GM23338 (cell line): ENCODE results near the gene DIP2C. TPM values are rescaled to one million over a fixed set of nuclear protein-coding genes. Genes with fewer than 3 reads are reported as not detected.

Experiments
- ATAC-seq: fragments of 200-7000 bp; cut with Tn5 transposase; 3 replicates; pipeline ENCODE4 v1.9.1; 2020
- DNase-seq: peaks from one replicate; pipeline ENCODE4 v3.0.0-alpha.2; 2015; ENCODE audit warnings: low spot score
- H2AFZ ChIP-seq: fragments of 200-600 bp; sonication (generic); 2 replicates; pipeline ENCODE4 v1.8.0; 2016; ENCODE audit warnings: antibody characterized with exemption, mild to moderate bottlenecking, moderate library complexity
- H3F3A ChIP-seq: fragments of 200-600 bp; sonication (generic); replicated peaks from 2 replicates; pipeline ENCODE4 v1.8.0; 2017; ENCODE audit warnings: antibody characterized with exemption, mixed run types, low read depth
- H3K27ac ChIP-seq: fragments of 200-600 bp; sonication (generic); 2 replicates; pipeline ENCODE4 v1.6.1; 2016; ENCODE audit warnings: low read depth
- H3K27me3 ChIP-seq: fragments of 200-600 bp; sonication (generic); 2 replicates; pipeline ENCODE4 v1.8.0; 2016; ENCODE audit warnings: mild to moderate bottlenecking, mixed run types, moderate library complexity; ENCODE audit not compliant: insufficient read depth
- H3K36me3 ChIP-seq: fragments of 200-600 bp; sonication (generic); 2 replicates; pipeline ENCODE4 v1.8.0; 2016; ENCODE audit warnings: mild to moderate bottlenecking; ENCODE audit not compliant: insufficient read depth
- H3K4me1 ChIP-seq: fragments of 200-600 bp; sonication (generic); 2 replicates; pipeline ENCODE4 v1.8.0; 2016; ENCODE audit warnings: mild to moderate bottlenecking, moderate library complexity; ENCODE audit not compliant: insufficient read depth
- H3K4me2 ChIP-seq: fragments of 200-600 bp; sonication (generic); 2 replicates; pipeline ENCODE4 v1.7.1; 2017; ENCODE audit warnings: mixed run types
- H3K4me3 ChIP-seq: fragments of 200-600 bp; sonication (generic); 2 replicates; pipeline ENCODE4 v1.6.1; 2016; ENCODE audit warnings: mixed run types
- H3K79me2 ChIP-seq: fragments of 200-600 bp; sonication (generic); replicated peaks from 2 replicates; pipeline ENCODE4 v1.8.0; 2017; ENCODE audit warnings: mild to moderate bottlenecking; ENCODE audit not compliant: insufficient read depth
- H3K9me2 ChIP-seq: fragments of 200-600 bp; sonication (generic); 2 replicates; pipeline ENCODE4 v1.8.0; 2017; ENCODE audit not compliant: insufficient read depth
- H4K20me1 ChIP-seq: fragments of 200-600 bp; sonication (generic); replicated peaks from 2 replicates; pipeline ENCODE4 v1.8.0; 2017; ENCODE audit warnings: mild to moderate bottlenecking; ENCODE audit not compliant: insufficient read depth
- H3K27ac Mint-ChIP-seq: 2 replicates; pipeline ENCODE4 v1.8.0; 2020; ENCODE audit warnings: inconsistent platforms, mild to moderate bottlenecking, moderate library complexity, mixed read lengths
- H3K27me3 Mint-ChIP-seq: 3 replicates; pipeline ENCODE4 v1.8.0; 2022; ENCODE audit warnings: low read depth, mild to moderate bottlenecking, moderate library complexity, mixed read lengths, inconsistent platforms; ENCODE audit not compliant: insufficient read depth, poor library complexity
- H3K36me3 Mint-ChIP-seq: 3 replicates; pipeline ENCODE4 v1.8.0; 2021; ENCODE audit warnings: low read depth, mild to moderate bottlenecking, inconsistent platforms, moderate library complexity, mixed read lengths
- H3K4me1 Mint-ChIP-seq: 3 replicates; pipeline ENCODE4 v1.8.0; 2020; ENCODE audit warnings: mild to moderate bottlenecking, inconsistent platforms, mixed read lengths
- H3K4me3 Mint-ChIP-seq: 3 replicates; pipeline ENCODE4 v1.8.0; 2021; ENCODE audit warnings: moderate library complexity, mild to moderate bottlenecking, inconsistent platforms, mixed read lengths
- H3K9me3 Mint-ChIP-seq: 3 replicates; pipeline ENCODE4 v1.8.0; 2020; ENCODE audit warnings: moderate library complexity, mild to moderate bottlenecking, inconsistent platforms, mixed read lengths
- CREB1 ChIP-seq: fragments of 250-450 bp; sonication (Bioruptor Pico); IDR thresholded peaks from 2 replicates; pipeline ENCODE4 v1.5.0; 2020; ENCODE audit warnings: low read depth, mild to moderate bottlenecking, moderate library complexity
- NANOG ChIP-seq: IDR thresholded peaks from 2 replicates; pipeline ENCODE4 v1.6.1; 2016; ENCODE audit warnings: antibody characterized with exemption, borderline replicate concordance
- POLR2AphosphoS5 ChIP-seq: IDR thresholded peaks from 2 replicates; pipeline ENCODE4 v1.6.1; 2016; ENCODE audit warnings: antibody characterized with exemption, low read depth
- STAT1 ChIP-seq: IDR thresholded peaks from one replicate; pipeline ENCODE4 v1.6.1; 2016; ENCODE audit warnings: antibody characterized with exemption; ENCODE audit not compliant: unreplicated experiment
- polyA plus RNA-seq: library from polyadenylated mRNA; unstranded; fragments of >200 nt; fragmentation: Nextera tagmentation; extraction: Ambion mirVana; gene quantifications from 2 replicates; pipeline ENCODE4 v1.2.1, GENCODE V29; 2016
- total RNA-seq: library from RNA; depleted of rRNA; stranded (reverse); fragments of >200 nt; shearing (Covaris generic); gene quantifications from 2 replicates; pipeline ENCODE4 v1.2.3, GENCODE V29; 2014
- TF ChIP-seq, protein P1 (sequence below): IDR thresholded peaks from one replicate; pipeline ENCODE4 v1.6.1; 2018; ENCODE audit warnings: antibody characterized with exemption; ENCODE audit not compliant: unreplicated experiment
- TF ChIP-seq, protein P2 (sequence below): IDR thresholded peaks from 2 replicates; pipeline ENCODE4 v1.6.1; 2016; ENCODE audit warnings: antibody characterized with exemption
- TF ChIP-seq, protein P3 (sequence below), 2 experiments: fragments of 200-600 bp in 1 of 2; sonication (generic) in 1 of 2; conservative IDR thresholded peaks; 2 replicates each; pipeline versions ENCODE4 v1.5.1 to v1.6.1; 2016 to 2017; ENCODE audit warnings: antibody characterized with exemption in 2 of 2, low read depth in 2 of 2, mild to moderate bottlenecking in 2 of 2, moderate library complexity in 1 of 2
- TF ChIP-seq, protein P4 (sequence below): fragments of 250-450 bp; sonication (Bioruptor Pico); IDR thresholded peaks from 2 replicates; pipeline ENCODE4 v1.5.0; 2020; ENCODE audit warnings: mild to moderate bottlenecking, moderate library complexity

Gene DIP2C
- total and polyA plus RNA-seq, 2 experiments from 2014 or later: 5.1 to 7.7 TPM

DNA sequence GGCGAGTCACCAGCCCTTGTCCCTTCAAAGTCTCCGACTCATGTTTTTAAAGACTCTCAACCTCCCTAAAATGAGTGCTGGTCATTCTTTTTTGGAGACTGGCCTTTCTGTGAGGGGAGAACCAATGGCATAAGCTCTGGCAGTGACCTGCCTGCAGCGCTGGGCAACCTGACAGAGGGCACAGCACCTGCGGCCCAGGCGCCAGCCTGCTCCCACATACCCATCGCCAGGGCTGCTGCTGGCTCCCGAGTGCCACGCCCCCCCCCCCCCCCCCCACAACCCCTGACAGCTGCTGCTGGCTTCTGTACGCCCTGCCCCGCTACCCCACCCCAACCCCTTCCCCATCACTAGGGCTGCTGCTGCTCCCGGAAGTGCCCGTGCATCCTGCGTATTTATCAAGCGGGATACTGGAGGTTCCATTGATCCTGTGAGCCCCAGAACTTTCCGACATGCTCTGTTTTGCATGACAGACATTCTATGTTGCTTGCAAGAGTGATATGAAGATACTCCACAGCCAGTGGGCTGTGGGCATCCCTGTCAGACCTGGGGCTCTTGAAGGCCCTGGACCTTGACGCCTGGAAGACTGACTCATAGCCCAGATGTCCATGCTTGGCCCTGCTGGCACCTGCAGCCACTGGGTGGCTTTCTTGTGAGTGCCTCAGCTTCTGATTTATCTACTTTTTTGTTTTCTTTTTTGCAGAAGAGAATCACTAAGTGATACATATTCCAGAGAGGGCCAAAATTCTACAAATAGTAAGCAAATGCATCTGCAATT, 310.4 kb downstream of the DIP2C start (continued):
- TF ChIP-seq, protein P1, sequence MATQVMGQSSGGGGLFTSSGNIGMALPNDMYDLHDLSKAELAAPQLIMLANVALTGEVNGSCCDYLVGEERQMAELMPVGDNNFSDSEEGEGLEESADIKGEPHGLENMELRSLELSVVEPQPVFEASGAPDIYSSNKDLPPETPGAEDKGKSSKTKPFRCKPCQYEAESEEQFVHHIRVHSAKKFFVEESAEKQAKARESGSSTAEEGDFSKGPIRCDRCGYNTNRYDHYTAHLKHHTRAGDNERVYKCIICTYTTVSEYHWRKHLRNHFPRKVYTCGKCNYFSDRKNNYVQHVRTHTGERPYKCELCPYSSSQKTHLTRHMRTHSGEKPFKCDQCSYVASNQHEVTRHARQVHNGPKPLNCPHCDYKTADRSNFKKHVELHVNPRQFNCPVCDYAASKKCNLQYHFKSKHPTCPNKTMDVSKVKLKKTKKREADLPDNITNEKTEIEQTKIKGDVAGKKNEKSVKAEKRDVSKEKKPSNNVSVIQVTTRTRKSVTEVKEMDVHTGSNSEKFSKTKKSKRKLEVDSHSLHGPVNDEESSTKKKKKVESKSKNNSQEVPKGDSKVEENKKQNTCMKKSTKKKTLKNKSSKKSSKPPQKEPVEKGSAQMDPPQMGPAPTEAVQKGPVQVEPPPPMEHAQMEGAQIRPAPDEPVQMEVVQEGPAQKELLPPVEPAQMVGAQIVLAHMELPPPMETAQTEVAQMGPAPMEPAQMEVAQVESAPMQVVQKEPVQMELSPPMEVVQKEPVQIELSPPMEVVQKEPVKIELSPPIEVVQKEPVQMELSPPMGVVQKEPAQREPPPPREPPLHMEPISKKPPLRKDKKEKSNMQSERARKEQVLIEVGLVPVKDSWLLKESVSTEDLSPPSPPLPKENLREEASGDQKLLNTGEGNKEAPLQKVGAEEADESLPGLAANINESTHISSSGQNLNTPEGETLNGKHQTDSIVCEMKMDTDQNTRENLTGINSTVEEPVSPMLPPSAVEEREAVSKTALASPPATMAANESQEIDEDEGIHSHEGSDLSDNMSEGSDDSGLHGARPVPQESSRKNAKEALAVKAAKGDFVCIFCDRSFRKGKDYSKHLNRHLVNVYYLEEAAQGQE: no peak
- TF ChIP-seq NANOG (no peak), CREB1 (CRISPR knock-in tag) (no peak), POLR2AphosphoS5 (no peak), STAT1 (no peak)
- TF ChIP-seq, protein P2, sequence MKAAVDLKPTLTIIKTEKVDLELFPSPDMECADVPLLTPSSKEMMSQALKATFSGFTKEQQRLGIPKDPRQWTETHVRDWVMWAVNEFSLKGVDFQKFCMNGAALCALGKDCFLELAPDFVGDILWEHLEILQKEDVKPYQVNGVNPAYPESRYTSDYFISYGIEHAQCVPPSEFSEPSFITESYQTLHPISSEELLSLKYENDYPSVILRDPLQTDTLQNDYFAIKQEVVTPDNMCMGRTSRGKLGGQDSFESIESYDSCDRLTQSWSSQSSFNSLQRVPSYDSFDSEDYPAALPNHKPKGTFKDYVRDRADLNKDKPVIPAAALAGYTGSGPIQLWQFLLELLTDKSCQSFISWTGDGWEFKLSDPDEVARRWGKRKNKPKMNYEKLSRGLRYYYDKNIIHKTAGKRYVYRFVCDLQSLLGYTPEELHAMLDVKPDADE: no peak
- TF ChIP-seq, protein P3, sequence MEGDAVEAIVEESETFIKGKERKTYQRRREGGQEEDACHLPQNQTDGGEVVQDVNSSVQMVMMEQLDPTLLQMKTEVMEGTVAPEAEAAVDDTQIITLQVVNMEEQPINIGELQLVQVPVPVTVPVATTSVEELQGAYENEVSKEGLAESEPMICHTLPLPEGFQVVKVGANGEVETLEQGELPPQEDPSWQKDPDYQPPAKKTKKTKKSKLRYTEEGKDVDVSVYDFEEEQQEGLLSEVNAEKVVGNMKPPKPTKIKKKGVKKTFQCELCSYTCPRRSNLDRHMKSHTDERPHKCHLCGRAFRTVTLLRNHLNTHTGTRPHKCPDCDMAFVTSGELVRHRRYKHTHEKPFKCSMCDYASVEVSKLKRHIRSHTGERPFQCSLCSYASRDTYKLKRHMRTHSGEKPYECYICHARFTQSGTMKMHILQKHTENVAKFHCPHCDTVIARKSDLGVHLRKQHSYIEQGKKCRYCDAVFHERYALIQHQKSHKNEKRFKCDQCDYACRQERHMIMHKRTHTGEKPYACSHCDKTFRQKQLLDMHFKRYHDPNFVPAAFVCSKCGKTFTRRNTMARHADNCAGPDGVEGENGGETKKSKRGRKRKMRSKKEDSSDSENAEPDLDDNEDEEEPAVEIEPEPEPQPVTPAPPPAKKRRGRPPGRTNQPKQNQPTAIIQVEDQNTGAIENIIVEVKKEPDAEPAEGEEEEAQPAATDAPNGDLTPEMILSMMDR (conservative IDR thresholded peaks at IDR 0.05; ENCODE audit: low read depth in 2 of 2): no peak

DNA sequence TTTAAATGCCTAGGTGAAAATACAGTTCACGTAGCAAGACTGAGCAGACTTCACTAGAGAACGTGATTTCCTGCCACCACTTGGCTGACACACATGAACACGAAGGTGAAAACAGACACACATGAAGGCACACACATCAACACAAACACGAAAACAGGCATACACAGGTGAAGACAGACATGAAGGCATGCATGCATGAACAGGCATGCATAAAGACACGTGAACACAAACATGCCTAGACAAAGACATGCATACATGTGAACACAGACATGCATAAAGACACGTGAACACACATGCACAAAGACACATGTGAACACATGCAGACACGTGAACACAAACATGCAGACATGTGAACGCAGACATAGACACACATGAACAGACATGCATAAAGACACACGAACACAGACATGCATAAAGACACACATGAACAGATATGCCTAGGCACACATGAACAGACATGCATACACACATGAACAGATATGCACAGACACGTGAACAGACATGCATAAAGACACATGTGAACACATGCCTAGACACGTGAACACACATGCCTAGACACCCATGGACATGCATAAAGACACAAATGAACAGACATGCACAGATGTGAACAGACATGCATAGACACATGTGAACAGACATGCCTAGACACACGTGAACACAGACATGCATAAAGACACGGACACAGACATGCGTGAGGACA, 311.1 kb downstream of the DIP2C start:
- no peak overlapping the region for H3K4me3 Mint-ChIP-seq
- Histone ChIP-seq H3K4me3 (no peak overlapping the region), H3K9me2 (0 out of 2 replicates have a peak, but pooled peaks cover 4% of the 10 kb centered on the region), H2AFZ (no peak overlapping the region), H3K27me3 (no peaks in the 10 kb centered on the region), H3F3A (peaks cover 7% of the 10 kb centered on the region; the same call in 1 of the 2 replicates), H3K79me2 (no peaks in the 10 kb centered on the region), H3K4me2 (no peak overlapping the region), H3K36me3 (no peaks in the 10 kb centered on the region), H3K27ac (no peak overlapping the region), H3K4me1 (no peaks in the 10 kb centered on the region), H4K20me1 (no peaks in the 10 kb centered on the region)
- H3K4me1 Mint-ChIP-seq: peaks cover 6% of the 10 kb centered on the region
- no peaks in the 10 kb centered on the region for H3K9me3 Mint-ChIP-seq
- no peak overlapping the region for H3K27ac Mint-ChIP-seq
- peaks cover 7% of the 10 kb centered on the region for H3K36me3 Mint-ChIP-seq
- no peak for DNase-seq
- no peak for ATAC-seq
- peaks cover 2% of the 10 kb centered on the region for H3K27me3 Mint-ChIP-seq
- TF ChIP-seq, protein P4, sequence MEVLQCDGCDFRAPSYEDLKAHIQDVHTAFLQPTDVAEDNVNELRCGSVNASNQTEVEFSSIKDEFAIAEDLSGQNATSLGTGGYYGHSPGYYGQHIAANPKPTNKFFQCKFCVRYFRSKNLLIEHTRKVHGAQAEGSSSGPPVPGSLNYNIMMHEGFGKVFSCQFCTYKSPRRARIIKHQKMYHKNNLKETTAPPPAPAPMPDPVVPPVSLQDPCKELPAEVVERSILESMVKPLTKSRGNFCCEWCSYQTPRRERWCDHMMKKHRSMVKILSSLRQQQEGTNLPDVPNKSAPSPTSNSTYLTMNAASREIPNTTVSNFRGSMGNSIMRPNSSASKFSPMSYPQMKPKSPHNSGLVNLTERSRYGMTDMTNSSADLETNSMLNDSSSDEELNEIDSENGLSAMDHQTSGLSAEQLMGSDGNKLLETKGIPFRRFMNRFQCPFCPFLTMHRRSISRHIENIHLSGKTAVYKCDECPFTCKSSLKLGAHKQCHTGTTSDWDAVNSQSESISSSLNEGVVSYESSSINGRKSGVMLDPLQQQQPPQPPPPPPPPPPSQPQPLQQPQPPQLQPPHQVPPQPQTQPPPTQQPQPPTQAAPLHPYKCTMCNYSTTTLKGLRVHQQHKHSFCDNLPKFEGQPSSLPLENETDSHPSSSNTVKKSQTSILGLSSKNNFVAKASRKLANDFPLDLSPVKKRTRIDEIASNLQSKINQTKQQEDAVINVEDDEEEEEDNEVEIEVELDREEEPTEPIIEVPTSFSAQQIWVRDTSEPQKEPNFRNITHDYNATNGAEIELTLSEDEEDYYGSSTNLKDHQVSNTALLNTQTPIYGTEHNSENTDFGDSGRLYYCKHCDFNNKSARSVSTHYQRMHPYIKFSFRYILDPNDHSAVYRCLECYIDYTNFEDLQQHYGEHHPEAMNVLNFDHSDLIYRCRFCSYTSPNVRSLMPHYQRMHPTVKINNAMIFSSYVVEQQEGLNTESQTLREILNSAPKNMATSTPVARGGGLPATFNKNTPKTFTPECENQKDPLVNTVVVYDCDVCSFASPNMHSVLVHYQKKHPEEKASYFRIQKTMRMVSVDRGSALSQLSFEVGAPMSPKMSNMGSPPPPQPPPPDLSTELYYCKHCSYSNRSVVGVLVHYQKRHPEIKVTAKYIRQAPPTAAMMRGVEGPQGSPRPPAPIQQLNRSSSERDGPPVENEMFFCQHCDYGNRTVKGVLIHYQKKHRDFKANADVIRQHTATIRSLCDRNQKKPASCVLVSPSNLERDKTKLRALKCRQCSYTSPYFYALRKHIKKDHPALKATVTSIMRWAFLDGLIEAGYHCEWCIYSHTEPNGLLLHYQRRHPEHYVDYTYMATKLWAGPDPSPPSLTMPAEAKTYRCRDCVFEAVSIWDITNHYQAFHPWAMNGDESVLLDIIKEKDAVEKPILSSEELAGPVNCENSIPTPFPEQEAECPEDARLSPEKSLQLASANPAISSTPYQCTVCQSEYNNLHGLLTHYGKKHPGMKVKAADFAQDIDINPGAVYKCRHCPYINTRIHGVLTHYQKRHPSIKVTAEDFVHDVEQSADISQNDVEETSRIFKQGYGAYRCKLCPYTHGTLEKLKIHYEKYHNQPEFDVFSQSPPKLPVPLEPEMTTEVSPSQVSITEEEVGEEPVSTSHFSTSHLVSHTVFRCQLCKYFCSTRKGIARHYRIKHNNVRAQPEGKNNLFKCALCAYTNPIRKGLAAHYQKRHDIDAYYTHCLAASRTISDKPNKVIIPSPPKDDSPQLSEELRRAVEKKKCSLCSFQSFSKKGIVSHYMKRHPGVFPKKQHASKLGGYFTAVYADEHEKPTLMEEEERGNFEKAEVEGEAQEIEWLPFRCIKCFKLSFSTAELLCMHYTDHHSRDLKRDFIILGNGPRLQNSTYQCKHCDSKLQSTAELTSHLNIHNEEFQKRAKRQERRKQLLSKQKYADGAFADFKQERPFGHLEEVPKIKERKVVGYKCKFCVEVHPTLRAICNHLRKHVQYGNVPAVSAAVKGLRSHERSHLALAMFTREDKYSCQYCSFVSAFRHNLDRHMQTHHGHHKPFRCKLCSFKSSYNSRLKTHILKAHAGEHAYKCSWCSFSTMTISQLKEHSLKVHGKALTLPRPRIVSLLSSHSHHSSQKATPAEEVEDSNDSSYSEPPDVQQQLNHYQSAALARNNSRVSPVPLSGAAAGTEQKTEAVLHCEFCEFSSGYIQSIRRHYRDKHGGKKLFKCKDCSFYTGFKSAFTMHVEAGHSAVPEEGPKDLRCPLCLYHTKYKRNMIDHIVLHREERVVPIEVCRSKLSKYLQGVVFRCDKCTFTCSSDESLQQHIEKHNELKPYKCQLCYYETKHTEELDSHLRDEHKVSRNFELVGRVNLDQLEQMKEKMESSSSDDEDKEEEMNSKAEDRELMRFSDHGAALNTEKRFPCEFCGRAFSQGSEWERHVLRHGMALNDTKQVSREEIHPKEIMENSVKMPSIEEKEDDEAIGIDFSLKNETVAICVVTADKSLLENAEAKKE: no peak
- TF ChIP-seq POLR2AphosphoS5 (no peak), NANOG (no peak)
